HTR-8/SVneo (cell line): ENCODE measurements around the gene HIP1R.
A peak's percentile ranks its signal among the peaks of the same experiment; 100 is the strongest.

ENCODE experiments used
- DNase-seq: peaks from one replicate; pipeline ENCODE4 v3.0.0; 2011; ENCODE audit warnings: low spot score, mixed read lengths; ENCODE audit not compliant: insufficient read length
- FAIRE-seq: peaks from 2 replicates; lab custom pipeline; 2011; peaks lifted over from hg19 to GRCh38; lab: Jason Lieb, UNC

The HIP1R gene

DNA sequence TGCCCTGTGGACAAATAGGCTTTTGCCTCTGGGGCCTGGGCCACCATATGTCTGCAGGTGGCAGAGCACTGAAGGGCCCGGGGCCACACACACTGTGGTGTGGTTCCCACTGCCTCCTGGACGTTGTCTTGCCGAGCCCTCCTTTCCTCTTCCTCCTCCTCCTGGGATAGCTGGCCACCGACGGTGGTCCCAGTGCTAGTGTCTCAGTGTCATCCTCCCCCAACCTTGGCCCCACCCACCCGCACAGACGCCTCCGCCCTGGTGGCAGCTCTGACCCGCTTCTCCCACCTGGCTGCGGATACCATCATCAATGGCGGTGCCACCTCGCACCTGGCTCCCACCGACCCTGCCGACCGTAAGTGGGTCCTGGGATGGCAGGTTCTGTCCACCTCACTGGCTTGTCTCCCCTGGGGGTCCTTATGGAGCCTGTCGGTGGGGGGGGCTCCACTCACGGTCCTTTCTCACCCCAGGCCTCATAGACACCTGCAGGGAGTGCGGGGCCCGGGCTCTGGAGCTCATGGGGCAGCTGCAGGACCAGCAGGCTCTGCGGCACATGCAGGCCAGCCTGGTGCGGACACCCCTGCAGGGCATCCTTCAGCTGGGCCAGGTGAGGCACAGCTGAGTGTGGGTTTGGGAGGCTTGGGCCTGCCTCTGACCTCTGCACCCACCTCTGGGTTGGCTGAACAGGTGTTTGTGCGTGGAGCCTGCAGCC lies 23.5 kb downstream of the HIP1R start:
- no peak for FAIRE-seq
- DNase-seq = no peak

DNA sequence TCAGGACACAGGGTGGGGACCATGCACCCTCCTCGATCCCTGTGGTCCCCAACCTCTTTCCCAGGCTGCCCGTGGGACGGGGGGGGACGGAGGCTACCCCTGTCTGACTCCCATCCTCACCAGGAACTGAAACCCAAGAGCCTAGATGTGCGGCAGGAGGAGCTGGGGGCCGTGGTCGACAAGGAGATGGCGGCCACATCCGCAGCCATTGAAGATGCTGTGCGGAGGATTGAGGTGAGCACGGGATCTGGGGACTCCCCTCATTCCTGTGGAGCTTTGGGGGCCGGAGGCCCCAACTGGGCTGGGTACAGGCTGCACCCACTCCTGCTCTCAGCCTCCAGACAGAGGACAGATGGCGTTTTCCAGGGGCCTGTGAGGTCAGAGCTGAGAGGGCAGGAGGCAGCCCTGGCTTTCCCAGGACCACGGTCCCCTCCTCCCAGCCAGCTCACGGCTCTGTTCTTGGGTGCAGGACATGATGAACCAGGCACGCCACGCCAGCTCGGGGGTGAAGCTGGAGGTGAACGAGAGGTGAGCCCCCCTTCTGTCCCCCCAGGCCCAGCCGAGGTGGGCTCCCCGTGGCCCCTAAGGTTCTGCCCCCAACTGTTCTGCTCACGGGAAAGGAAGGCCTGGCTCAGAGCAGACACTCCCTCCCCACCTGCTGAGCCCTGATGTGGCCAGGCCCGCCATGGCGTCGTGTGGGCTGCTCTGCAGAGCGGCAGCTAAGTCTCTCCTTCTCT lies 24.2 kb downstream of the HIP1R start:
- FAIRE-seq = no peak
- no peak for DNase-seq

DNA sequence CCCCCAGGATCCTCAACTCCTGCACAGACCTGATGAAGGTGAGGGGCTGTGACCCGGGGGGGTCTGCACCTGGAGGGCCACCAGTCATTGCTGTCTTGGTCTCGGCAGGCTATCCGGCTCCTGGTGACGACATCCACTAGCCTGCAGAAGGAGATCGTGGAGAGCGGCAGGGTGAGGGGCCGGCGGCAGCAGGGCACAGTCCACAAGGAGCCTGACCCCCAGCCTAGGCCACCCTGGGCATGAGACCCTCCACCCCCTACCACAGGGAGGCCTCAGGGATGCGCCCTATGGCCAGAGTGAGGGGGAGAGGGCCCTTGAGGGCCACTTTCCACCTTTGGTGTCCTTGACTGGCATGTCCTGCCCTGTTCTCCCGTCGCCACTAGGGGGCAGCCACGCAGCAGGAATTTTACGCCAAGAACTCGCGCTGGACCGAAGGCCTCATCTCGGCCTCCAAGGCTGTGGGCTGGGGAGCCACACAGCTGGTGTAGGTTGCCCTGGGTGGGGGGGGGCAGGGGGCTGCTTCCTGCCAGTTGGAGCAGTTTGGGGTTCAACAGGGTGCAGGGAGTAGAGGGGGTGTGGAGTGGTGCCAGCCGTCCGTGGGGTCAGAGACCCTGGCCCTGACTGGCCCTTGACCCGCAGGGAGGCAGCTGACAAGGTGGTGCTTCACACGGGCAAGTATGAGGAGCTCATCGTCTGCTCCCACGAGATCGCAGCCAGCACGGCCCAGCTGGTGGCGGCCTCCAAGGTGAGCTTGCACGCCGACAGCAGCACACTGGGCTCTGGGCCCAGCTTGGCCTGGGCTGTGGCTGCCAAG lies 25.0 kb downstream of the HIP1R start:
- DNase-seq (peak; percentile 83), FAIRE-seq (peak; percentile 76)

DNA sequence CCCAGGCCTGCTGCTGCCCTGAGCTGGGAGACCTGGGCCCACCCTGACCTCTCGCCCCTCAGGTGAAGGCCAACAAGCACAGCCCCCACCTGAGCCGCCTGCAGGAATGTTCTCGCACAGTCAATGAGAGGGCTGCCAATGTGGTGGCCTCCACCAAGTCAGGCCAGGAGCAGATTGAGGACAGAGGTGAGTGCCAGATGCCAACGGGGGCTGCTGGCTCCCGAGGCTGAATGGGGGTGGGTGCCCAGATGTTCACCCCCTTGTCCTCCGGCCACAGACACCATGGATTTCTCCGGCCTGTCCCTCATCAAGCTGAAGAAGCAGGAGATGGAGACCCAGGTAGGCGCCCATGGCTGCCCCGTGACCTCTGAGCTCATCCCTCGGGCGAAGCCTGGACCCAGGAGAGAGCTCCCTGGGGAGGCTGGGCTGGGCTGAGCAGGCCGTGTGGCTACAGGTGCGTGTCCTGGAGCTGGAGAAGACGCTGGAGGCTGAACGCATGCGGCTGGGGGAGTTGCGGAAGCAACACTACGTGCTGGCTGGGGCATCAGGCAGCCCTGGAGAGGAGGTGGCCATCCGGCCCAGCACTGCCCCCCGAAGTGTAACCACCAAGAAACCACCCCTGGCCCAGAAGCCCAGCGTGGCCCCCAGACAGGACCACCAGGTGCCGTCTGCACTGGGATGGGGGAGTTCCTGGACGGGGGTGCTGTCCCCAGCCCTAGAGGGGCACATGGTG lies 25.8 kb downstream of the HIP1R start:
- DNase-seq (no peak), FAIRE-seq (no peak)

DNA sequence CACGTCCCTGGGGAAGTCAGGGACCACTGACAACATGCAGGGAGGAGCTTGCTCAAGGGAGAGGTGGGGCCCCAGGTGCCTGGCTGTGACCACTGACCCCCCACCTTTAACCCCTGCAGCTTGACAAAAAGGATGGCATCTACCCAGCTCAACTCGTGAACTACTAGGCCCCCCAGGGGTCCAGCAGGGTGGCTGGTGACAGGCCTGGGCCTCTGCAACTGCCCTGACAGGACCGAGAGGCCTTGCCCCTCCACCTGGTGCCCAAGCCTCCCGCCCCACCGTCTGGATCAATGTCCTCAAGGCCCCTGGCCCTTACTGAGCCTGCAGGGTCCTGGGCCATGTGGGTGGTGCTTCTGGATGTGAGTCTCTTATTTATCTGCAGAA lies 26.3 kb downstream of the HIP1R start:
- FAIRE-seq (no peak), DNase-seq (no peak)

DNA sequence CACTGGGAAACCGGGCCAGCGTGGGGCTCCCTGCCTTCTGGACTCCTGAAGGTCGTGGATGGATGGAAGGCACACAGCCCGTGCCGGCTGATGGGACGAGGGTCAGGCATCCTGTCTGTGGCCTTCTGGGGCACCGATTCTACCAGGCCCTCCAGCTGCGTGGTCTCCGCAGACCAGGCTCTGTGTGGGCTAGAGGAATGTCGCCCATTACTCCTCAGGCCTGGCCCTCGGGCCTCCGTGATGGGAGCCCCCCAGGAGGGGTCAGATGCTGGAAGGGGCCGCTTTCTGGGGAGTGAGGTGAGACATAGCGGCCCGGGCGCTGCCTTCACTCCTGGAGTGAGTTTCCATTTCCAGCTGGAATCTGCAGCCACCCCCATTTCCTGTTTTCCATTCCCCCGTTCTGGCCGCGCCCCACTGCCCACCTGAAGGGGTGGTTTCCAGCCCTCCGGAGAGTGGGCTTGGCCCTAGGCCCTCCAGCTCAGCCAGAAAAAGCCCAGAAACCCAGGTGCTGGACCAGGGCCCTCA lies 26.9 kb downstream of the HIP1R start:
- FAIRE-seq (no peak), DNase-seq (no peak)

DNA sequence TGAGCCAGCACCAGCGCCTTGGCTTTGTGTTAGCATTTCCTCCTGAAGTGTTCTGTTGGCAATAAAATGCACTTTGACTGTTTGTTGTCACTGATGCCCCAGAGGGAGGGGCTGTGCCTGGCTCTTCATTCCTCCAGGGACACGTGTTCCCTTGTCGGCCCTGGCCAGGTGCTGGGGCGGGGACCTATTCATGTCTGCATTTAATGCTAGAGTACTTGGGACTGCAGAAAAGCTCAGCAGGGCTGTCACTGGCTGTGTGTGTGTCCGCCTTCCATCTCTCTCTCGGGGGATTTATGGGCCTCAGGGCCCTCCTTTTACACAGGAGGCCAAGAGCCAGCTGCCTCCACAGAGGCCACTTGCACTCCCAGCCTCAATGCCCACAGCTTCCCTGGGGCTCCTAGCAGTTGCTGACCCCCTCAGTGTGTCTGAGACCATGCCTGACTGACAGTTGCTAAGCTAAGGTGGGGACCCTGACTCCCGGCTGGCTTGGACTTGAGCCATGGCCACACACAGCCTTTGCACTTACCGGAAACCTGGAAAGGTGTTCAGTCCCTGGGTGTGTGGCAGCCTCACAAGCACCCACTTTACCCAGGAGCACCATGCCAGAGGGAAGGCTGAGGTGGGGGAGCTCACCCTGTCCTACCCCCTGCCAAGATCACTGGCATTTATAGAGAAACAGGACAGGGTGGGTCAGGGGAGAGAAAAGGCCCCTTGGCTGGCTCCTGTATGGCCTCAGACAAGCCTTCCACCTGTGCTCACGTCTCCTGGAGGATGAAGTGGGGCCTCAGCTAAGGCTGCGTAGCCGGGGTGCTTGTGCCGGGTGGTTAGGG lies 27.8 kb downstream of the HIP1R start:
- FAIRE-seq (no peak), DNase-seq (no peak)

DNA sequence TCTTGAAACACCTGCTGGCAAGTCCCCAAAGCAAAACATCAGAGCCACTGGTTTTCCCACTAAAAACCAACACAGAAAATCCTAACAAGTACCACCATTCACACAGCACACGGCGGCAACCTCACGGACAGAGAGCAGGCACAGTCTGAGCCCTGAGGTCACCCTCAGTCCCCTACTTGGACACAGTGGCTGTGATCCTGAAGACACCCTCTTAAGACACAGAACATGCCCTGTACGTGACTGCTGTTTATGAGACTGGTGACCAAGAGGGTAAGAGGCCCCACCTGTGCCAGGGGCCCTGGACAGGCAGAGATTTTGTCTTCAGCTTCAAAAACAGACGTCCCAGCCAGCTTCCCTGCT lies 29.6 kb downstream of the HIP1R start:
- no peak for DNase-seq
- FAIRE-seq = no peak

DNA sequence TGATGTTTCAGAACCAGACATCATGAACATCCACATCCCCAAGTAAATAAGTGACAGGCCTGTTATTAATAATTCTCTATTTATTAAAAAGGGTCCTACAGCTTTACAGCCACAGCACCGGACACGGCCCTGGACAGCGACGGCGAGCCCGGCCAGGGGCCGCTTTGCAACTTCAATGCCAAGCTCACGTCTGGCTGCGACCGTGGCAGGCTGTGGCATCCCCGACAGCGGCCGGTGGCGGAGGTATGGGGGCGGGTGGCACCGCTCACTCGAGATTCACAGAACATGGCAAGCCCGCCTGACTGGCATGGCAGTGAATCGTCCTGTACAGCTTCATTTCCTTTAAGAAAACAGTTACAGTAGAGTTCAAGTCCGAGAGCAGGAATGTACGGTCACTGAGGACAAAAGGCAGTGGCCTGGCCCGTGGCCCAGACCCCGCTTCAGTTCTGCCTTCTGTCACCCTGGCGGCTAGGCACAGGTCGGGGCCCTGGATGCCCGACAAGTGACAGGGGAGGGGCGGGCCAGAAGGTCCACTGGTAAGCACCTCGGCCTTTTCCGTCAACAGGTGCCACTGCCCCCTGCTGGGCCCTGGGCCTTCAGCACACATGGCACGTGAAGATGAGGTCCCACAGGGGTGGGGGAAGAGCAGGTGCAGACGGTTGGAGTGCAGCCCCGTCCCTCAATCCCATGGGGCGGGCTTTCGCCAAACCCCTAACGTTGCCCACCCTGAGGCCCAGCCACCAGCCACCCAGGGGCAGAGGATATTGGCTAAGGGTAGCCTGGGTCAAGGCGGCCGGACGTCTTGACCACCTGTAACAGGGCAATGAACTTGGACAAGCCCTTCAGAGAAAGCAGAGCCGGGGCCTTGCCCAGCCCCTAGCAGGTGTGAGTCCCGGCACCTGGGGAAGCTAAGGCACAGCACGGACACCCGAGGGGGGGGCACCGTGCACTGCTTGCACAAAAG lies 30.3 kb downstream of the HIP1R start:
- FAIRE-seq (no peak), DNase-seq (no peak)

DNA sequence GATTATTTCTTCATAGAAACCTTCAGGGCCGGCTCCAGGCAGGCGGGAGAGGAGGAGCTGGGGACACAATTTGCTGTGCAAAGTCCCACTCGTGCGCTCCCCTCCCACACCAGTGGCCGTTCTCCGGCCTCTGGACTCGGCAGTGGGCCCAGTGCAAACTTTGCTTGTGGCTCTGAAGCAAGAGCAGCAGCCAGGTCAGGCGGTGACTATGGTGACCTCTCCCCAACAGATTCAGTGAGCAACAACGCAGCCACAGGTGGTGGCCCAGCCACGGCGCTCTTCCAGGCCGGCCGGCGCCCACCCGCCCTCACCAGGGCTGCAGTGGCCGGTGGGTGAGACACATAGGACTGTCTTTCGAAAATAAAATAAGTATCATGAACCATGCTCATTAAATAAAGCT lies 31.1 kb downstream of the HIP1R start:
- no peak for FAIRE-seq

DNA sequence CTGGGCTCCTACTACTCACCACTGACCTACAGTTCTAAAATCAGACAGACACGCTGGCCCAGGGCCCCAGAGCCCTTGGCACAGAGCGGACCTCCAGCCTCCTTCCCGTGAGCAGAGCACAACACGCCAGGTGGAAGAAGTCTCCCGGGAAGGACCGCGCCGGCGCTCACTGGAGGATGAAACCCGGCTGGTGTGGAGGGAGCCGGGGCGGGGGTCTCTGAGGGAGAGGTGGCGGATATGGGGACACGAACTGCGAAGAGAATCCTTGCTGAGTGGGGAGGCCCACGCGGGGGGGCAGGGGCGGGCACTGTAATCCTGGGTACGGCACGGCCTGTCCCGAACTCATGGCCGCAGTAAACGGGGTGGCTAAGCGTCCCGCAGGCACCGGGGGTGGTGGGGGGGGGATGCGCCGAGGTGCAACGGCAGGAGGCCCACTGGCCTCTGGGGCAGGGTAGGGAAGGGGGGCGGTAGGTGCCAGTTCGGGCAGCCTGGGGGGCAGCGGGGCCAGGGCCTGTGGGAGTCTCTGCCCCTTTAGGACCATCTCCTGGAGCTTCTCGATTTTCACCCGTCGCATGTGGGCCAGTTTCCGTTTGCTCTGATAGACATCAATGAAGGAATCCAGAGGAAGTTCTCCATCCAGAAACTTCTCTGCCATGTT lies 31.8 kb downstream of the HIP1R start:
- no peak for FAIRE-seq
- no peak for DNase-seq

More for the DNA sequence above, 31.1 kb downstream of the HIP1R start:
- no peak for DNase-seq

DNA sequence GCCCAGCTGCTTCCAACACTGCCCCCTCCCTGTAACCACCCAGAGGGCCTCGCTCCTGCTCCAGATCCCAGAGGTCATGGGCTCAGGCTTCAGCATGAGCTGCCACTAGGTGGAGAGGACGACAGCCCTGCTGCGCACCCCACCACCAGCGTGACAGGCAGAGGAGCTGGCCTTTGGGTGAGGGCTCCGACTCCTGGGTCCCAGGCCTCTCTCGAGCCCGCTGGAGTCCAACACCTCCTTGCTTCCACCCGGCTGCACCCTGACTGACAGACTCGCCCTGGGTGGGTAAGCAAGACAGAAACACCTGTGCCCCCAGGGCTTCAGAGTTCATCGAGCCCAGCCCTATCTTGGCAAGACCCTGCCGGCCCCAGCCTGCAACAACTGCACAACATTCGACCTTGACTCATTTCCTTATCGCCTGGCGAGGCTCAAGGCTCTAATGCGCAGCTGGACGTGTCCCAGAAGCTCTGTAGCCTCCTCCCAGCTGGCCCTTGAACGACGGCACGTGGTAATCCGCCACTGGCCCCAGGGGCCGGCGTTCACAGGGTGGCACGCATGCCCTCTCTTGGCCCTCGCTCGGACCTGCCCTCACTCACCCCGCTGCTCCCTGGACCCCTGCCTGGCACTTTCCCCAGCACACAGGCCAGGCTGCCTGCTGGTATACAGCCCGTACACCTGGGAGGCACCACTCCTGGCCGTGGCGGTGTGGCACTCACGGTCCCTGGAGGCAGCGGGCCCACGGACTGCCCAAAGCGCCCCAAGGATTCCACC lies 32.6 kb downstream of the HIP1R start:
- DNase-seq (no peak), FAIRE-seq (no peak)

DNA sequence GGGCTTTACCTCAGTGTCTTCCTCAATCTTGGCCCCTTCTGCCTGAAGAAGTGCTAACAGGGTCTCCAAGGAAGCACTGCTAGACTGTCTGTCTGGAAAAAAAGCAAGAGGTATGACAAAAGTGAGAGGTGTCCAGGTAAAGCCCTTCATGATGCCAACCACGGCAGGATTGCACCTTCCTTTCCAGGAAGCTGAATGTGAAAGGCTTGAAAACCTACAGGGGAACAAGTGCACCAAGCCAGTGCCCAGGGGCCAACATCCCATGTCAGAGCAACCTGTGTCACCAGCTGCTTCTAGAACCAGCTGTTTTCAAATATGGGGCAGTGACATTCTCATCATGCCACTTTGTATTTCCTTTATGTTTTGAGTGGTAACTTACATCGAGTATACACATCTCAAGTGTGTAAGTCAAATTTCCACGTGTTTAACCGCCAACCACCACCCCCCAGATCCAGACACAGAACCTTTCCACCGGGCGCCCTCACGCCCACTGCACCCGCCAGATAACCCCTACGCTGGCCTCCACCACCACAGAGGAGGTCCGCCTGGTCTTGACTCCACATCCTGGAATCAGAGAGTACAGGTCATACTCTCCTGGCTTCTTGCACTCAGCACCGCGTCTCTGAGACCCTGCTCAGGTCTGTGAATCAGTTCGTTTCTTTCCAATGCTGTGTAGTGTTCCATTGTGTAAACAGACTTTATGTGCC lies 33.4 kb downstream of the HIP1R start:
- DNase-seq = no peak
- FAIRE-seq = no peak

DNA sequence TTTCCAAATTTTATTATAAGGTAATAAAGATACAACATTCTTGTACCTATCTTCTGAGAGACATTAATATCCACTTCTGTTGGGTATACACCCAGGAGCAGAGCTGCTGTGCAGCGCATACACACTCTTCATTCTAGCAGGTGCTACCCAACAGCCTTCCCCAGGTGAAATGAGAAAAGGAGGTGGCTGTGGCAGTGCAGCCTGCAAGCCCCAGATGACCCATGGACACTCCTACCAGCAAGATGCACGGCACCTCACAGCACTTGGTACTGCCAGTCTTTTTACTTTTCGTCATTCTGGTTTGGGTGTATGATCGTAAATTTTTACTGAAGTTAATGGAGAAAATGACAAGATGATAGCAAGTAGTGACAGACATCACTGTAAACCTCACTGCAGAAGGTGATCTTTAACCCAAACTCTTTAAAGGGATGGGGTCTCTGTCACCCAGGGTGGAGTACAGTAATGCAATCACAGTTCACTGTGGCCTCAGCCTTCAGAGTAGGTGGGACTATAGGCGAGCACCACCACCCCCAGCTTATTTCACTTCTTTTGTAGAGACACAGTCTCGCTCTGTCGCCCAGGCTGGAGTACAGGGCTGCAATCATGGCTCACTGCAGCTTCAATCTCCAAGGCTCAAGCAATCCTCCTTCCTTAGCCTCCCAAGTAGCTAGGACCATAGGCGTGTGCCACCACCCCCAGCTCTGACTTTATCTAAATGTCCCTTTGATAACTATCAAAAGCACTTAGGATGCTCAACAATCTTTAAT lies 34.1 kb downstream of the HIP1R start:
- FAIRE-seq = no peak
- no peak for DNase-seq

DNA sequence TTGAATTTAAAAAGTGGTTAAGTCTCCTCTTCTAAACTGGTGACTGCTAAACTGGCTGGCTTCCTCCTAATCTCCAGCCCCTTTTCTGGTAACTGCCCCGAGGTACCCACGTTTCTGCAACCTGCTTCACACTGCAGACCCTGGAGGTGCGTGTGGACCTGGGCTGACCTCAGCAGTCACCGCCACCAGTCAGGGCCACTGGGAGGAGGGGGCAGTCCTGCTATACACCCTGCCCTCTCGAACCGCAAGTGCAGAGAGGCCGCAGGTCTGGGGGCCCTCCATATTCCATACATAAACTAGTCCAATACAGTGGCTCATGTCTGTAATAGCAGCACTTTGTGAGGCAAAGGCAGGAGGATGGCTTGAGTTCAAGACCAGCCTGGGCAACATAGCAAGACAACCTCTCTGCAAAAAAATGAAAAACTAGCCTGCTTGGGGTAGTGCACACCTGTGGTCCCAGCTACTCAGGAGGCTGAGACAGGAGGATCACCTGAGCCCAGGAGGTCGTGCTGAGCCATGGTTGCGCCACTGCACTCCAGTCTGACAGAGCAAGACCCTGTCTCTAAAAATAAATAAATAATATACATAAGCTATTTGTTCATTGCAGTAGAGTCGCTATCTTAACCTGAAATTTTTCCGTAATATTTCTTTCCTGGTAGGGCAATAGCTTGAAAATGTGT lies 35.0 kb downstream of the HIP1R start:
- FAIRE-seq (no peak), DNase-seq (no peak)
